ENCODE measurements around the gene CNTN1.

Gene CNTN1

GRCh38 chr12:41100572-41100971 is 408.3 kb downstream of the CNTN1 start:
- DNase-seq (ENCODE audit: low read depth in 3 of 3, low spot score in 1 of 3) = no peak

GRCh38 chr12:41101806-41102205 is 409.6 kb downstream of the CNTN1 start:
- DNase-seq (ENCODE audit: low read depth in 3 of 3, low spot score in 1 of 3) = no peak

- no peak for DNase-seq (ENCODE audit: low read depth in 3 of 3, low spot score in 1 of 3)
These were observed 411.4 kb downstream of the CNTN1 start for GRCh38 chr12:41103614-41104013.

- DNase-seq (ENCODE audit: low read depth in 3 of 3, low spot score in 1 of 3) = no peak
These were observed 414.1 kb downstream of the CNTN1 start for GRCh38 chr12:41106315-41106714.

GRCh38 chr12:41108032-41108431 is 415.8 kb downstream of the CNTN1 start:
- DNase-seq (ENCODE audit: low read depth in 3 of 3, low spot score in 1 of 3) = no peak

GRCh38 chr12:41112903-41113302 is 420.7 kb downstream of the CNTN1 start:
- DNase-seq (ENCODE audit: low read depth in 3 of 3, low spot score in 1 of 3) = no peak

GRCh38 chr12:41120211-41120610 is 428.0 kb downstream of the CNTN1 start:
- no peak for DNase-seq (ENCODE audit: low read depth in 3 of 3, low spot score in 1 of 3)

- no peak for DNase-seq (ENCODE audit: low read depth in 3 of 3, low spot score in 1 of 3)
These were observed 429.1 kb downstream of the CNTN1 start for GRCh38 chr12:41121374-41121773.

Data from stimulated activated CD4-positive, alpha-beta T cell treated with anti-CD3 and anti-CD28 coated beads, TNF-alpha, amount 100 ng/mL, for 1 hour (primary cell).